GM19455 (cell line): ENCODE measurements around the gene TRIM13.
A peak's percentile ranks its signal among the peaks of the same experiment; 100 is the strongest.

Experiments used
- ATAC-seq: cut with Tn5 transposase; IDR thresholded peaks from one replicate; pipeline ENCODE4 v1.9.1; 2021; ENCODE audit not compliant: unreplicated experiment

Gene TRIM13

GRCh38 chr13:49996161-49996915, 504 bp upstream of the TRIM13 start:
- ATAC-seq = peak; percentile 49

GRCh38 chr13:49997955-49998354, 1.1 kb downstream of the TRIM13 start:
- ATAC-seq = no peak

GRCh38 chr13:49998714-49999624, 2.1 kb downstream of the TRIM13 start:
- ATAC-seq = no peak

- ATAC-seq = no peak
Observed at GRCh38 chr13:50001287-50001686, 4.4 kb downstream of the TRIM13 start.

GRCh38 chr13:50006426-50007135, 9.7 kb downstream of the TRIM13 start:
- ATAC-seq = no peak

- no peak for ATAC-seq
Observed at GRCh38 chr13:50011461-50011860, 14.6 kb downstream of the TRIM13 start.

- no peak for ATAC-seq
Observed at GRCh38 chr13:50012396-50013169, 15.7 kb downstream of the TRIM13 start.

GRCh38 chr13:50014386-50014785, 17.5 kb downstream of the TRIM13 start:
- ATAC-seq = no peak

GRCh38 chr13:50015258-50015657, 18.4 kb downstream of the TRIM13 start, which contains the start of gene KCNRG:
Gene KCNRG, plus strand, starts transcription at chr13:50015444. Its CDS starts 50 bp downstream, at chr13:50015494.
- no peak for ATAC-seq

- no peak for ATAC-seq
Observed at GRCh38 chr13:50015750-50016149, 18.9 kb downstream of the TRIM13 start.

- ATAC-seq = no peak
Observed at GRCh38 chr13:50016444-50016843, 19.6 kb downstream of the TRIM13 start.

GRCh38 chr13:50017819-50018218, 21.0 kb downstream of the TRIM13 start:
- no peak for ATAC-seq

GRCh38 chr13:50025436-50025835, 28.6 kb downstream of the TRIM13 start:
- no peak for ATAC-seq

- ATAC-seq = peak; percentile 97
Observed at GRCh38 chr13:50026788-50027473, 30.1 kb downstream of the TRIM13 start.

GRCh38 chr13:50030315-50030714, 33.5 kb downstream of the TRIM13 start:
- no peak for ATAC-seq

- ATAC-seq = no peak
Observed at GRCh38 chr13:50033725-50034124, 36.9 kb downstream of the TRIM13 start.

- ATAC-seq = no peak
Observed at GRCh38 chr13:50037788-50038187, 40.9 kb downstream of the TRIM13 start.

GRCh38 chr13:50038266-50038665, 41.4 kb downstream of the TRIM13 start:
- no peak for ATAC-seq

- no peak for ATAC-seq
Observed at GRCh38 chr13:50052478-50052877, 55.6 kb downstream of the TRIM13 start.

- no peak for ATAC-seq
Observed at GRCh38 chr13:50053844-50054243, 57.0 kb downstream of the TRIM13 start.
